GM18873 (cell line): ENCODE measurements around the gene ABHD2.

Source experiments
- ATAC-seq: cut with Tn5 transposase; IDR thresholded peaks from one replicate; pipeline ENCODE4 v1.9.1; 2021; ENCODE audit warnings: mild to moderate bottlenecking, moderate library complexity, moderate number of reproducible peaks; ENCODE audit not compliant: unreplicated experiment, low FRiP score

The ABHD2 gene

DNA sequence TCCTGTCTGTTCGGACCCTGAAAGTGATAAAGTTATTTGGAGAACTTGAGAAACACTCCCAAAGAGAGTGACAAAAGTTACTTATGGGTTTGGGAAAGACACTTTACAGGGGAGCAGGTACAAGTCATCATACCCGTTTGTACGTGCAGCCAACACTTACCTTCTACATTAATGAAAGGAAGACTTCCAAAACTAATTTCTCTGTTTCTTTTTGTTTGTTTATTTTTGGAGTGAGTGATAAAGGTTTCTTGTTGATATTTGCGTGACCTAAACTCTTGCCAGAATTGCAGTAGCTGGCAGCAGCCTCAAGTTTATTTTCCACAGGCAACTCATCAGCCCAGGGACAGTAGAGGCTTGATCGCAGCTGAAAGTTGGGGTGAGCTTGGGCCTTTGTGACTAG is 8.4 kb downstream of the ABHD2 start:
- ATAC-seq, result no peak

DNA sequence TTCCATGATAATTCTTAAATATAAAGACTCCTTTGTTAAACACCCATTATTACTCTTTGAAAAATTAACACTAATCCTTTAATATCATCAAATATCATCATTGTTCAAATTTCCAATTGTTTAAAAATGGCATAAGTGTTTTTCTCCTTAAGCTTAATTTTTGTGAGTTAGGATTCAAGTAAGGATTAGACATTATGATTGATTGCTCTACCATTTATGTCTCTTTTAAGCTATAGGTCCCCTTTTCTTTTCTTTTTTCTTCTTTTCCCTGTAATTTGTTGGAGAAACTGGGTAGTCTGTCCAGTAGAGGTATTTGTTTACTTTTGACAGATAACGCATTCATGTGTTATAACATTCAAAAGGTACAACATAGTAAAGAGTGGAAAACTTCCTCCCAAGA is 9.1 kb downstream of the ABHD2 start:
- ATAC-seq, result no peak

DNA sequence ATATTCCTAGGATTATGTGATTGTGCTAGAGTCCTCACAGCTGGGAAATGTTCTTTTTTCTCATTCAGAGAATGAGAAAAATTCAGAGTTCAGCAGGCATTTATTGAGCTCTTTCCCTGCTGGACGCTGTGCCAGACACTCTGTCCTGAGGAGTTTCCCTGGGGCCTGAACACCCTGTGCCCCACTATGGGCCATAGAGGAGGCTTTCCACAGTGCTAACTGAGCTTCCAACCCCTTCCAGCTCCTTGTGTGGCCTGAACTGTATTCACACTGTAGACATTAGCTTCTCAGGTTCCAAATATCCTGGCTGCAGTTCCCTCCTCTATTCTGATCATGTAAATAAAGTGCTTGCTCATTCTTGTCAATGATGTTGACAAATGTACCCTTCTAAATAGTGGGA is 10.0 kb downstream of the ABHD2 start:
- ATAC-seq, result no peak

DNA sequence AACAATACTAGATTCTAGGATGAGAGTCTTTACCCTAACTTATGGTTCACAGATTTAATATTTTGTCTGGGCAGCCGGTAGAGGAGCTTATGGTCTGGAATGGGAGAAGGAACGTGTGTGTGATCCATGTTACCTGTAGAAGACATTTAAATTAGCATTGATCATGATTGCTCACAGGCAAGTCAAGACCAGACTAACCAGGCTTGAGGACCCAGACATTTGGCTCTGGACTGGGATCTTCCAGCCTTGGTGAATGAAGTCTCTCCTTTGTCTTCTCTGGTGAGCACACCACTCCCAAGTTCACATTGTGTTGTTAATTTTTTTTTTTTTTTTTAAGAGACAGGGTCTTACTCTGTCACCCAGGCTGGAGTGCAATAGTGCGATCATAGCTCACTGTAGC is 11.7 kb downstream of the ABHD2 start:
- no peak for ATAC-seq

DNA sequence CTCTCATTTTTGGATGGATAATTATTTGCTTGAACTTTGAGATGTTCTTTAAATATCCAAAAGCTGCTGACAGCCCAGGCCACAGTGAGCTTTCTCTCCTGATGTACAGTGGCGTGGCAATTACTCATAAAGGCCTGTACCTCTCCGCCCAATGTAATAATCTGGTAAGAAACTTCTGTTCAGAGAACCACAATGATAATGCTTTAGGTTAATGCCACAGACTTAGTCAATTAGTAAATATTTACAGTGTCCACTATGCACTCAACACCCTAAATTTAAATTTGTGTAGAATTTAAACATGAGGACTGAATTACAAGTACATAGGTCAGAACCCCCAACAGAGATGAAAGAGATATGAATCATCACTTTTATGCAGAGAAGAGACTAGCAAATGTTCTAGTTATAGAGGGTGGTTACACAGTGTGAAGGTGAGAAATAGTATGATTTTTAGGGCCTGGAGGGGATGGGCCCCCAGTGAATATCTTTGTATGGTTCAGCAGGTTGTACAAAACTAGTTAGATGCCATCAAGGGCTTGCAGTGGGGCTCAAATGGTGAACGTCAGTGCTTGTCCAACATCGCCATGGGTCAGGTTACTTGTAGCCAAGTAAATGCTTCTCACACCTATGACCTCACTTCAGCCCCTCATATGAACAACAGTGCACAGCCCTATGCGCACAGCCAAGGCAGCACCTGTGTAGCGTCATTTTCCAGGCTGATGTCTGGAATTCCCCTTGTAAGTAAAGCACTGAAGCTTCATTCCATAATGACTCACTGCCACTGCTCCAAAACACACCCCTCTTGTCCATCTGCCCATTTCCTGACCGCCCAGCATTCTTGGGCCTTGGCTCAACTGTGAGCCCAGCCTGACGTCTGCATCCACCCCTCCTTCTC is 13.3 kb downstream of the ABHD2 start:
- no peak for ATAC-seq

DNA sequence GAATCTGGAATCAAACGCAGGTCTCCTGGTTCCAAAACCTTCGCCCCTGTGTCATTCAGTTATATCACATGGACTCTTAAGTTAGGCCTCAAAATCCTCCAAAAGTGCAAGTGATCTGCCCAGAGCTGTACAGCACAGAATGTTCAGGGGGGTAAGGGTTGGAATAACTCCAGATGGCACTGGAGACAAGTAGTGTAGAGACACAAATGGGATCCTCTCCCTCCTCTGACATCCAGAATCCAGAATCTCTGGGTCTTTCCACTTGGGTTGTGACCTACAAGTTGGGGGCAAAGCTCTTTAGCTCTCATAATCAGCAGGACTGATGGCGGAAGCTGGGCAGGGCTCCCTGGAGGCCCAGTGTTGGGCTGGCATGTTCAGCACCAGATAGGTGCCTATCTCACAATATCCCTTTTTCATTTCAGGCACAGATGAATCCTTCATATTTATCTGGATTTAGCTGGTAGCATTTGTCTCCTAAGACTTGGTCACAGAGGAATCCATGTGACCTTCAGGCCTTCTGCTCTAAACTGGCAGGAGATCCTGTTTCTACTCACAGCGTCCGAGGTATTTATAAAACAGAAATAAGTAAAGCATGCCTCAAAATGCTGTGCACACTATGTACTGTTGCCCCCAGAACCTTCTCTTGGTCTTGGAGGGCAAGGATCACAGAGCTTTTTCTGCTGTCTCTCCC is 15.4 kb downstream of the ABHD2 start:
- no peak for ATAC-seq

DNA sequence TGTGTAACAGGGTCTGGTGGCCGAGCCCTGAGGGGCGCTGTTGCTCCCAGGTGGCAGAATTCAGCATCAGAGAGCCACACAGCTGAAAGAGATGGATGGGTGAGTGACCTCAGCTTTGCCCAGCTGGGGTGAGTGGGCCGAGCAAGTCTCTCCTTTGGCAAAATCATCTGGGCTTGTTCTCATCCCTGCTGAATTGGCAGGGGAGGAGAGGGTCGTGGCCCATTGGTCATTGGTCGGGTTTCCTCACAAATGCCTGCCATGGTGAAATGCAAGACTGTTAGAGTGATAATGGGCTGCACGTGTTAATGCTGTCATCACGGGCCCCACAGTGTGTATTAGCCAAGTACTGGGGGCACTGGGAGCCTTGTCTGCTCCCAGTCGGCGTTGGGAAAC is 15.9 kb downstream of the ABHD2 start:
- no peak for ATAC-seq

DNA sequence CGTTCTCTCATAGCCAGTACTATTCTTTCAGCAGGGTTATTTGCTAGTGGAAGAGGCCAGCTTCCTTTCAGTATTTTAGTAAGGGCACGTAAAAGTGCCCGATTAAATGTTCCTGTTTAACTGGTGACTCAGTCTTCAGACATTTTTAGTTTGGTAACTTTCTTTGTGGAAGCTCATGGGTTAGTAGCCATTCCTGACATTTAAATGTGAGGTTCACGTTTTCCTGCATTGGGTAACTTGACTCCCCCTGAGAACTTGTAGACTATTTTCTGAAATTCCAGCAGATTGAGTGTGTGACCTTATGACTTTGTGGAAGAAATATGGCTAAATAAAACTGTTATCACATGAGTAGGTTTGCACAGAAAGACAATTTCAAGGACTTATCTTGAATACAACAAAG is 16.9 kb downstream of the ABHD2 start:
- ATAC-seq, result no peak

DNA sequence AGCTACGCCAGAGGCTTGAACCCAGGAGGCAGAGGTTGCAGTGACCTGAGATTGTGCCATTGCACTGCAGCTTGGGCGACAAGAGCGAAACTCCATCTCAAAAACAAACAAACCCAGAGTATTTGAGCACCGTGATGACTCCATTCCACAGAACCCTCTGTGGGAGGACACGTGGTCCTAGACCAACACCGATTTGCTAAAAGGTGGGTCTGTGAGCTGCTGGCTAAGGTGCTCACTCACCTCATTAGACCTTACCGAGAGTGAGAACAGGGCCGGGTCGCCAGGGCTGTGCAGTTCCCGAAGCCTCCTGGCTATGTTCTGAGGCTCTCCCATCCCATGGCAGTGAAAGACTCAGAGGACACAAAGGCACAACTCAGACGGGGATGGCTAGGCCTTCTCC is 17.9 kb downstream of the ABHD2 start:
- no peak for ATAC-seq

DNA sequence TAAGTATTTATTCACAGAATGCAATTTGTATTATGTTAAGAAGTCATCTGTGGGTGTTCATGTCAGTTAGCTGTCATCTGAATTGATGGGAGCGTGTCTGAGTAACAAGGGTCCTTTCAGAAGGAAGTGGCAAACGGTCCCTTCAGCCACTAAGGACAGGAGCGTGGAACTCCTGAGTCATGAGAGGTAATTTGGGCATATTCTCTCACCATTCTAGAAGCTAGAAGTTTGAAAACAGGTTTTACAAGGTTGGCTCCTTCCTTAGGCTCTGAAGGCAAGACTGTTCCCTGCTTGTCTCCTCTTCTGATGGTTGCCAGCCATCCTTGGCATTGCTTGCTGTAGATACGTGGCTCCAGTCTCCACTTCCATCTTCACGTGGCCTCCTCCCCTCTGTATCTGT is 19.7 kb downstream of the ABHD2 start:
- ATAC-seq, result no peak

DNA sequence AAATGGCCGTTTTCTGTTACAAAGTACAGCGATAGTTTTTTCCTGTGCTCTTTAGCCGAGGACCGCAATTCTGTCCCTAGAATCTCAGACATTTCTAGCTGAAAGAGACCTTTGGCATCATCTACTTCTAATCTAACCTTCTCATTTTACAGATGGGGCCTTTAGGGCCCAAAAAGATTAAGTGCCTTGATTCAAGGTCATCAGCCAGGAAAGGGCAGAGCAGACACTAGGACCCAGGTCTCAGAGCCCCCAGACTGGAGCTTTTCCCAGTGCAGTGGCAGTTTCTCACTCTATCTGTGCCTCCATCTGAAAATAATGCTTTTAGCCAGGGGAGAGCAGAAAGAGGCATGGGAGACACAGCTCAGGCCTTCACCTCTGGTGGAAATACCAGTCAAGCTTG is 20.6 kb downstream of the ABHD2 start:
- ATAC-seq, result no peak

DNA sequence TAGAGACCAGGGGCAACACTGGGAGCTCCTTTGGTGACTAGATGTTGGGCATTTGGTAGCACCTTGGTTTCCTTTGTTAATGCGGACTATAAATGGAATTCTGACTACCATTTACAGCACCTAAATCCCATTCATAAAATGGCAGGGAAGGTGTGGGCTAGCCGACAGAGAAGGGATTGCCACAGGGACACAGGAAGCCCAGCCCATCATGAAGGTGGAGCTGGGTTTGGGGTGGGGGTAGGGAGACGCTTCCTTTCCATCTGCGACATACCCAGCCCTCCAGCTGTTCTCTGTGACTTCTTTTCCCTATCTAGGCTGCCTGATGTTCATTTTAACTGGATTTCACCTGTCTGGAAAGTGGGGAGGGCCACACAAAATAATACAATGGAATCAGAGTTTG is 21.0 kb downstream of the ABHD2 start:
- no peak for ATAC-seq

DNA sequence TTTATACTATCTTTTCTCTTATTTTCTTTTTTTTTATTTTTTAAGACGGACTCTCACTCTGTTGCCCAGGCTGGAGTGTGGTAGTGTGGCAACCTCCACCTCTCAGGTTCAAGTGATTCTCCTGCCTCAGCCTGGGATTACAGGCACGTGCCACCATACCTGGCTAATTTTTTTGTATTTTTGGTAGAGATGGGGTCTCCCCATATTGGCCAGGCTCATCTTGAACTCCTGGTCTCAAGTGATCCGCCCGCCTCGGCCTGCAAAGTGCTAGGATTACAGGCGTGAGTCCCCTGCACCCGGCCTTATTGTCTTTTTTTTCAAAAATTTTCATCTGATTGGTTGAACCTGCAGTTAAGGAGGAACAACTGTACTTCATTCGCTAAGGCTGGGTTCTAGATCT is 21.8 kb downstream of the ABHD2 start:
- ATAC-seq, result no peak

DNA sequence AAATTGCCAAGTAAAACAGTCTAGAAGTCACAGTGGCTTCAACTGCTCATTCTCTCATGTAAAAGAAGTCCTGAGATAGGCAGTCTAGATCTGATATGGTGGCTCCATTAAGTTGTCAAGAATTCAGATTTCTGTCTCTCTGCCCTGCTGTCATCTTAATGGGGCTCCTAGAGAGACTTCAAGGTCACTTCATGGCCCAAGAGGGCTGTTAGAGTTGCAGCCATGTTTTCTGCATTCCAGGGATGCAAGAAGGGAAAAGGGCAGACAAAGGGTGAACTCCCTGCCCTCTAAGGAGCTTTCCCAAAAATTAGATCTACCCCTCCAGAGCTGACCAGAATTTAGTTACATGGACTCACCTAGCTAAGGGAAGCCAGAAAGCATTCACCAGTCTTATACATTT is 23.1 kb downstream of the ABHD2 start:
- ATAC-seq, result no peak

DNA sequence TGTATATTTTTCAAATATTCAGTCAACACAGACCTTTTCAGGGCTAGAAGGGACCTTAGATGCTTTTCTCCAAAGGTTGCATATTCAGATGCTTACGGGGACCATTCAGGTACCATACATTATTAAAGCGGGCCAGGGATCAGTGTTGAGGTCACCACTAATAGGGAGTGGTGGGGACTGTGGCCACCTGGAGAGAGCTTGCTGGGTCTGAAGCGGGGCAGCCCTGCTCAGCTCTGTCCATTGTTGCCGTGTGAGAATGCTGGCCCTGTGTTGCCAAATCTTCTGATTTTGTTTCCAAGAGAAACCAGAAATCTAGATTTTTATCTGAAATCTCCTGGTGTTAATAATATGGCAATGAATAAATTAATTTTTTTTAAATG is 23.7 kb downstream of the ABHD2 start:
- ATAC-seq, result no peak

DNA sequence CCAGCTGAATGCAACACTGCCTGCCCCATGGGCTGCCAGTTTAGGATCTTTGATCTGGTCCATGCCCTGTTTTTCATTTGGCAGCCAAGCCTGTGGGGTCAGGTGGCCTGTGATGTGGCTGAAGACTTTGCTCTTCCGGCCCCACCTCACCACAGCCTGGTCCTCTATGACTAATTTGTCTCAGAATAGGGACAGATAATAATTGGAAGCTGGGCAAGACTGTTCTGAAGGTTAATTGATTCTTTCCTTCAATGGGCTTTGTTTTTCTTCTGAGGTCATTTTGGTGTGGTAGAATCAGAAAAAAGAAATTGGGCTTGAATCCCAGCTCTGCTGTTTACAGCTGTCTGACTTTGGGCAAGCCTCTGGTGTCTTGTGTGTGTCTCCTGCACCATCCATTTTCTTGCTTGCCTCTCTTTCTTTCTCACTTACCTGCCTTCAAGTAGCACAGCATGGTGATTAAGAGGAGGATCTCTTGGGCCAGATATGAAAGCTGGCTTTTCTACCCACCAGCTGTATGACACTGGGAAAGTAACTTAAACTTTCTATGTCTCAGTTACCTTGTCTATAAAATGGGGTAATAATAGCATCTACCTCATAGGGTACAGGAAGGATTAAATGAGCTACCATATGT is 24.2 kb downstream of the ABHD2 start:
- ATAC-seq, result peak; percentile 73

DNA sequence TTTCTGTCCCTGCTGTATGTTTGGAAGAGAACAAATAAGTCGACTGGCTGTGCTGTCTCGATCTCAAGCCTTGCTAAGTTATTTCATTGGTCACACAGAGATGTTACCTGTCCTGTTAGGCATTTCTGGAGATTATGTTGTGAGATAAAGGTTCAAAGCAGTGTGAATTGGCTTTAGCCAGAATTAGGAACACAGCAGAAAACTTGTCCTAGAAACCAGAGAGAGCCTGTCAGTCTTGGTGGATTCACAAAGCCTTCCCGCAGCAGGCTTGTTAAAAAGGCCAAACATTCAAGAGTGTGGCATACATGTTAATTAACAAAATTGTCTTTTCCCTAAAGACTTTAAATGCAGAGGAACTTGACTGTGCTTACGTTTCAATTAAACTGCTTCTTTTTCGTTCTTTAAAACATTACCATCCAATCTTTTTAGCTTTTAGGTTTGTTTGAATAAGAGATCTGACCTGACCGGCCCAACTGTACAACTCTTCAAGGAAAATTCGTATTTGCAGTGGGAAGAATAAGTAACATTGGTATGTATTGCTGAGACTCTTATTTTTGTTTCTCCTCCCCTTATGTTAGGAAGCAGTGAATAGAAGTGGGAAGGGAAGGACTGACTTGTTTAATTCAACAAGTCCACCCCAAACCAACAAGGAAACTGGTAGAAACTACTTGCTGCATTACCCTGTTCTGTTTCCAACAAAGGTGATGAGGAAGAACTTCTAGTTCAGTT is 25.2 kb downstream of the ABHD2 start:
- no peak for ATAC-seq

DNA sequence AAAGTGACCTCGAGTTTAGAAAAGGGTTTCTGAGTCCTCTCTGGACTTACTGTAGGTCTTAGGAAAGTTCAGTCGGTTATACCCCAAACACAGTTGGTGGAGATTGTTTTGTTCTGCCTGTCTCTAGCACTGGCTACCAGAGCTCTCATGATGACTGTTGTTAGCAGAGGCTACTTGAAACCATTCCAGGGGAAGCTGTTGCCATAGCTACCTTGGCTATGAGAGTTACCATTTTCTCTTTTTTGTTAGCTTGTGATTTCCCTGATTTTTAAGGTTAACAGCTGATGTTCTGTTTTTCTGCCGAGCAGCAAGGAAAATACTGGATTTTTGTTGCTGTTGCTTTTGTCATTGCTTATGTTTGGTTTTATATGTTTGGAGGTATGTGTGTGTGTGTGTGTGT is 26.7 kb downstream of the ABHD2 start:
- no peak for ATAC-seq

DNA sequence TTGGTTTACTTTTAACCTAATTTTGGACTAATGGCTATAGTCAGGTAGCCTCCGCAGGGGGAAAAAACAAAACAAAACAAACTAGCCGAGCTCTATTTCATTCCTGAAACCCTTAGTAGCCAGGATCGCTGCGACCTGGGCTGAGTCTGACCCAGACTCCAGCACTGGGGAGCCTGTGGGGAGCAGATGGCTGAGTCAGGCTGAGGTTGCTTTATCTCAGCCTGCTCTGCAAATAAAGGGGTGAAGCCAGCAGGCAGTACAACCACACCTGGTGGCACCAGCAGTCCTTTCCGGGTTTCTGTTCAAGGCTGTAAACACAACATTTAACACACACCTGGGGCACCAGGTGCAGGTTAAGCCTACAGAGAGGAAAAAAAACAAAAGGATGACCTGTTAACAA is 27.3 kb downstream of the ABHD2 start:
- no peak for ATAC-seq

DNA sequence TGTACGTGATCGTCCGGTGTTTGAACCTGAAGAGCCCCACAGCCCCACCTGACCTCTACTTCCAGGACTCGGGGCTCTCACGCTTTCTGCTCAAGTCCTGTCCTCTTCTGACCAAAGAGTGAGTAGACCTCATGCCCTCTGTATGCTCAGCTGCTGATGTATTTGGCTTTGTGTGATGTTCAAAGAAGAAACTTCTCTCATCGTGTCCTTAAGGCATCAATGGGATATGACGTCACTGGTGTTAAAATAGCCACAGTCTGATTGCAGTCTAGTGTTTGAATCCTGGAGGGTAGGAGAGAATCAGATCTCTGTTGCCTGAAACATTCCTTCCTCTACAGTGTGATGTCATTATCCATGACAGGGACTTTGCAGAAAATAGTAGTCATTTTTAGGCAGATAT is 28.1 kb downstream of the ABHD2 start:
- ATAC-seq, result no peak

DNA sequence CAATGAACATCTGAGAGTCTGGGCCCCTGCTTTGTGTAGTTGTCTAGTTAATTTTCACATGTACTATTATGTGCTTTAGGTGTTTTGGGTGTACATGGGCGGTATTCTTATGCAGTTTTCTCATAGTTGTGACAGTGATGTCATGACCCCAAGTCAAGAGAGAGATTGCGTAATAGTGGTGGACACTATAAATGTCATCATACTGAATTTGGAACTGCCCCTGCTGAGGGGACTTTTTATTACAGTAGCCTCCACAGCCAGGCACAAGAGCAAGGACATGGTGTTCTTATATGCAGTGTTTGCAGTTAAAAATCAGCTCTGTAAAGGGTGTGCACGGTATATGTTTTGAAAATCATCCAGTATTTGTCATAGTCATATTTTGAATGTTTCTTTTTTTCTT is 29.5 kb downstream of the ABHD2 start:
- no peak for ATAC-seq
